SHP77 (cell line): ENCODE data around the gene BCL10.
A peak's percentile ranks its signal among the peaks of the same experiment; 100 is the strongest.

Experiments
- DNase-seq, 2 experiments: peaks; one replicate each; lab custom pipeline; 2025; lab: John Stamatoyannopoulos, UW

Gene BCL10

GRCh38 chr1:85297855-85298629 lies 21.6 kb upstream of the BCL10 start:
- no peak for DNase-seq

GRCh38 chr1:85297538-85297854 lies 21.1 kb upstream of the BCL10 start:
- no peak for DNase-seq

GRCh38 chr1:85296980-85297379 lies 20.5 kb upstream of the BCL10 start:
- DNase-seq: no peak

GRCh38 chr1:85295654-85296053 lies 19.2 kb upstream of the BCL10 start:
- no peak for DNase-seq

GRCh38 chr1:85295006-85295431 lies 18.6 kb upstream of the BCL10 start:
- no peak for DNase-seq

GRCh38 chr1:85290826-85291225 lies 14.4 kb upstream of the BCL10 start:
- no peak for DNase-seq

- DNase-seq: no peak
Measured at GRCh38 chr1:85289848-85290335, 13.5 kb upstream of the BCL10 start.

GRCh38 chr1:85289207-85289847 lies 12.9 kb upstream of the BCL10 start:
- no peak for DNase-seq

GRCh38 chr1:85284202-85284601 lies 7.8 kb upstream of the BCL10 start:
- DNase-seq: no peak

- DNase-seq: peak; percentile 20 to 78
Measured at GRCh38 chr1:85283475-85284199, 7.2 kb upstream of the BCL10 start.

- DNase-seq: no peak
Measured at GRCh38 chr1:85282424-85282823, 6.0 kb upstream of the BCL10 start.

- no peak for DNase-seq
Measured at GRCh38 chr1:85280636-85281035, 4.2 kb upstream of the BCL10 start.

- no peak for DNase-seq
Measured at GRCh38 chr1:85279458-85280080, 3.1 kb upstream of the BCL10 start.

- no peak for DNase-seq
Measured at GRCh38 chr1:85278853-85279314, 2.5 kb upstream of the BCL10 start.

- no peak for DNase-seq
Measured at GRCh38 chr1:85277802-85278201, 1.4 kb upstream of the BCL10 start.

GRCh38 chr1:85276978-85277639 lies 677 bp upstream of the BCL10 start:
- no peak for DNase-seq

- no peak for DNase-seq
Measured at GRCh38 chr1:85275701-85276214, 674 bp downstream of the BCL10 start.

- peak in 1 of 2 experiments; percentile 28 for DNase-seq
Measured at GRCh38 chr1:85274969-85275453, 1.4 kb downstream of the BCL10 start.

GRCh38 chr1:85273397-85273796 lies 3.0 kb downstream of the BCL10 start:
- no peak for DNase-seq

GRCh38 chr1:85268801-85269585 lies 7.4 kb downstream of the BCL10 start:
- no peak for DNase-seq

GRCh38 chr1:85267313-85267712 lies 9.1 kb downstream of the BCL10 start:
- no peak for DNase-seq
